Right ventricle myocardium inferior (tissue), 1 donor: ENCODE results near the gene RAD51B. TPM values are rescaled to one million over a fixed set of nuclear protein-coding genes. Genes with fewer than 3 reads are reported as not detected.

Experiments used
- ATAC-seq: fragments of 200-7000 bp; cut with Tn5 transposase; one replicate; pipeline ENCODE4 v1.9.1; 2020; ENCODE audit warnings: mild to moderate bottlenecking, moderate library complexity
- DNase-seq: peaks from one replicate; pipeline ENCODE4 v3.0.0; 2021; ENCODE audit errors: missing footprints
- intact Hi-C: fragments of 100-400 bp; cut with DNase I; formaldehyde crosslinking; loops from one replicate; pipeline ENCODE4 v1.11.0; 2022
- total RNA-seq: library from RNA; stranded (reverse); fragmentation: NEBNext Ultra II Directional; extraction: Animal tissue kit (Norgen Biotek cat#: 25700); gene quantifications from one replicate; pipeline ENCODE4 v1.2.1, GENCODE V29; 2021
- donor health status: DM: no; HTN: yes; CAD: no; lungs with severe emphysema.

RAD51B gene
- total RNA-seq, 1 donor from 2014 or later: 4.1 TPM

- ATAC-seq (no peak), DNase-seq (no peak)
- intact Hi-C loops: loop anchor here (5.0 kb wide), 2 partner anchors 934 to 959 kb away; no protein-coding TSS in a partner anchor
These were observed 63.5 kb downstream of the RAD51B start for GRCh38 chr14:67882986-67883555.

GRCh38 chr14:67883717-67884116, 64.1 kb downstream of the RAD51B start:
- DNase-seq (no peak), ATAC-seq (no peak)
- intact Hi-C loops: loop anchor here (5.0 kb wide), 2 partner anchors 934 to 959 kb away; no protein-coding TSS in a partner anchor

- DNase-seq (no peak), ATAC-seq (no peak)
- intact Hi-C loops: no loop called here
These were observed 66.6 kb downstream of the RAD51B start for GRCh38 chr14:67886191-67886590.

GRCh38 chr14:67887478-67887877, 67.9 kb downstream of the RAD51B start:
- no peak for ATAC-seq
- intact Hi-C loops: no loop called here
- DNase-seq: no peak

- DNase-seq: no peak
- ATAC-seq: no peak
- intact Hi-C loops: no loop called here
These were observed 69.9 kb downstream of the RAD51B start for GRCh38 chr14:67889455-67889854.

GRCh38 chr14:67892466-67893100, 73.0 kb downstream of the RAD51B start:
- ATAC-seq: no peak
- intact Hi-C loops: no loop called here
- no peak for DNase-seq

- DNase-seq (no peak), ATAC-seq (no peak)
- intact Hi-C loops: no loop called here
These were observed 80.7 kb downstream of the RAD51B start for GRCh38 chr14:67900231-67900630.

- ATAC-seq (no peak), DNase-seq (no peak)
- intact Hi-C loops: no loop called here
These were observed 88.6 kb downstream of the RAD51B start for GRCh38 chr14:67908052-67908754.

GRCh38 chr14:67911562-67911961, 92.0 kb downstream of the RAD51B start:
- no peak for DNase-seq
- no peak for ATAC-seq
- intact Hi-C loops: no loop called here

- intact Hi-C loops: no loop called here
- DNase-seq: no peak
- no peak for ATAC-seq
These were observed 96.9 kb downstream of the RAD51B start for GRCh38 chr14:67916430-67916829.

GRCh38 chr14:67917006-67917405, 97.4 kb downstream of the RAD51B start:
- no peak for DNase-seq
- no peak for ATAC-seq
- intact Hi-C loops: no loop called here

- ATAC-seq: no peak
- intact Hi-C loops: no loop called here
- DNase-seq: no peak
These were observed 99.3 kb downstream of the RAD51B start for GRCh38 chr14:67918838-67919237.

GRCh38 chr14:67919259-67920032, 99.9 kb downstream of the RAD51B start:
- intact Hi-C loops: no loop called here
- ATAC-seq: no peak

GRCh38 chr14:67926821-67927220, 107.2 kb downstream of the RAD51B start:
- intact Hi-C loops: no loop called here
- ATAC-seq (no peak), DNase-seq (no peak)

More at GRCh38 chr14:67919259-67920032, 99.9 kb downstream of the RAD51B start:
- no peak for DNase-seq

GRCh38 chr14:67927244-67927643, 107.7 kb downstream of the RAD51B start:
- ATAC-seq (no peak), DNase-seq (no peak)
- intact Hi-C loops: no loop called here

- ATAC-seq (no peak), DNase-seq (no peak)
- intact Hi-C loops: no loop called here
These were observed 108.8 kb downstream of the RAD51B start for GRCh38 chr14:67928375-67928774.

- no peak for ATAC-seq
- intact Hi-C loops: no loop called here
- no peak for DNase-seq
These were observed 113.2 kb downstream of the RAD51B start for GRCh38 chr14:67932708-67933246.

GRCh38 chr14:67933266-67933665, 113.7 kb downstream of the RAD51B start:
- intact Hi-C loops: no loop called here
- DNase-seq: no peak
- ATAC-seq: no peak

- DNase-seq (no peak), ATAC-seq (peak; percentile 88)
- intact Hi-C loops: no loop called here
These were observed 114.5 kb downstream of the RAD51B start for GRCh38 chr14:67934087-67934486.
